Caco-2 (cell line): Measurements from ENCODE around the gene RIMKLB. TPM values are rescaled to one million over a fixed set of nuclear protein-coding genes. Genes with fewer than 3 reads are reported as not detected.

Experiments used
- BruUV-seq: library from RNA; stranded (reverse); fragments of 400-500 nt; replicated peaks from 2 replicates; lab custom pipeline; 2021; lab: Mats Ljungman, UMichigan
- CTCF ChIA-PET: fragments of 300-600 bp; sonication (Branson Sonifier 250); formaldehyde crosslinking; loops from one replicate; lab custom pipeline; 2022; ENCODE audit warnings: antibody characterized with exemption; lab: Charles Lee
- POLR2A ChIA-PET: fragments of 300-600 bp; sonication (Branson Sonifier 250); formaldehyde crosslinking; loops from one replicate; lab custom pipeline; 2022; ENCODE audit warnings: antibody characterized with exemption; lab: Charles Lee
- DNase-seq, 2 experiments: peaks; one replicate each; pipeline versions ENCODE4 v3.0.0 to v3.0.0-alpha.2; 2020 to 2022
- H3K27me3 ChIP-seq: replicated peaks from 2 replicates; pipeline ENCODE4 v1.6.0; 2011; ENCODE audit warnings: low read length; ENCODE audit not compliant: control insufficient read depth, insufficient read depth
- H3K36me3 ChIP-seq: 2 replicates; pipeline ENCODE4 v1.5.1; 2011; ENCODE audit warnings: low read length; ENCODE audit not compliant: control insufficient read depth, insufficient read depth
- H3K4me1 ChIP-seq: fragments of 250-450 bp; sonication (Bioruptor Pico); 2 replicates; pipeline ENCODE4 v1.5.1; 2020; ENCODE audit warnings: mild to moderate bottlenecking
- H3K4me3 ChIP-seq: 2 replicates; pipeline ENCODE4 v1.5.1; 2011; ENCODE audit warnings: low read depth, mild to moderate bottlenecking, control low read depth, low read length
- H3K9me3 ChIP-seq: fragments of 250-450 bp; sonication (Bioruptor Pico); 2 replicates; pipeline ENCODE4 v1.5.1; 2020; ENCODE audit warnings: mild to moderate bottlenecking, moderate library complexity
- H3K27ac Mint-ChIP-seq: one replicate; pipeline ENCODE4 v1.8.0; 2022; ENCODE audit warnings: mixed read lengths; ENCODE audit not compliant: unreplicated experiment
- H3K27me3 Mint-ChIP-seq: one replicate; pipeline ENCODE4 v1.8.0; 2022; ENCODE audit warnings: mixed read lengths; ENCODE audit not compliant: insufficient read depth, unreplicated experiment
- H3K36me3 Mint-ChIP-seq: one replicate; pipeline ENCODE4 v1.8.0; 2022; ENCODE audit warnings: mild to moderate bottlenecking, mixed read lengths; ENCODE audit not compliant: insufficient read depth, unreplicated experiment
- H3K4me1 Mint-ChIP-seq: one replicate; pipeline ENCODE4 v1.8.0; 2022; ENCODE audit warnings: low read depth, mixed read lengths; ENCODE audit not compliant: unreplicated experiment
- H3K4me3 Mint-ChIP-seq: one replicate; pipeline ENCODE4 v1.8.0; 2022; ENCODE audit warnings: mild to moderate bottlenecking, moderate library complexity, mixed read lengths; ENCODE audit not compliant: unreplicated experiment
- H3K9me3 Mint-ChIP-seq: one replicate; pipeline ENCODE4 v1.8.0; 2022; ENCODE audit warnings: mixed read lengths; ENCODE audit not compliant: unreplicated experiment
- CTCF ChIP-seq, 2 experiments: fragments of 200-600 bp in 1 of 2; IDR thresholded peaks; 1 replicate in 1 of 2; 2 replicates in 1 of 2; pipeline versions ENCODE4 v1.5.1 to v1.8.0; 2011 to 2022; ENCODE audit warnings: antibody characterized with exemption in 1 of 2, control low read depth in 1 of 2, inconsistent platforms in 1 of 2, low read depth in 1 of 2, low read length in 1 of 2, mild to moderate bottlenecking in 1 of 2, moderate library complexity in 1 of 2; ENCODE audit not compliant: insufficient read depth in 1 of 2, severe bottlenecking in 1 of 2, unreplicated experiment in 1 of 2
- intact Hi-C: fragments of 100-400 bp; cut with micrococcal nuclease; formaldehyde crosslinking; loops from one replicate; pipeline ENCODE4 v1.10.0; 2022; ENCODE audit not compliant: unreplicated experiment
- total RNA-seq: library from RNA; stranded (reverse); gene quantifications from 2 replicates; pipeline ENCODE4 v1.2.3, GENCODE V29; 2022

The RIMKLB gene
- total RNA-seq, 1 experiment from 2014 or later, result 3.3 TPM

- CTCF ChIA-PET, result no interaction called here
These were observed 1.9 kb downstream of the RIMKLB start for GRCh38 chr12:8699714-8700113.

GRCh38 chr12:8701046-8701660 is 3.4 kb downstream of the RIMKLB start:
- peaks cover 13% of the 10 kb centered on the region for H3K4me1 Mint-ChIP-seq
- intact Hi-C loops, result no loop called here
- H3K4me1 ChIP-seq, result 0 out of 2 replicates have a peak, but pooled peaks cover 6% of the 10 kb centered on the region
- CTCF ChIA-PET, result interaction anchor here (0.7 to 1.0 kb wide), 3 partner anchors 11 to 248 kb away, joined by 3 to 4 read pairs (median 3); partner anchors contain the start of gene M6PR
- H3K36me3 ChIP-seq, result no peaks in the 10 kb centered on the region
- no peak for TF ChIP-seq CTCF (IDR thresholded peaks at IDR 0.05; ENCODE audit: insufficient read depth in 1 of 2, low read depth in 1 of 2, low read length in 1 of 2, severe bottlenecking in 1 of 2, unreplicated experiment in 1 of 2)
- POLR2A ChIA-PET, result no interaction called here
- H3K36me3 Mint-ChIP-seq, result peaks cover 6% of the 10 kb centered on the region
- peaks cover 27% of the 10 kb centered on the region for H3K27me3 Mint-ChIP-seq
- no peaks in the 10 kb centered on the region for H3K9me3 ChIP-seq
- H3K27ac Mint-ChIP-seq, result no peak overlapping the region
- no peak overlapping the region for H3K4me3 ChIP-seq
- H3K9me3 Mint-ChIP-seq, result no peaks in the 10 kb centered on the region
- BruUV-seq, result no TSS peak
- DNase-seq, result no peak
- no peaks in the 10 kb centered on the region for H3K27me3 ChIP-seq
- H3K4me3 Mint-ChIP-seq, result no peak overlapping the region

More at GRCh38 chr12:8699714-8700113, 1.9 kb downstream of the RIMKLB start:
- intact Hi-C loops, result no loop called here
- Mint-ChIP-seq H3K4me3 (peak overlapping the region; percentile 15), H3K27ac (no peak overlapping the region), H3K4me1 (peaks cover 13% of the 10 kb centered on the region), H3K36me3 (peaks cover 6% of the 10 kb centered on the region), H3K27me3 (peaks cover 34% of the 10 kb centered on the region), H3K9me3 (no peaks in the 10 kb centered on the region)
- H3K36me3 ChIP-seq, result no peaks in the 10 kb centered on the region
- BruUV-seq, result no TSS peak
- POLR2A ChIA-PET, result no interaction called here
- no peak overlapping the region for H3K4me3 ChIP-seq
- TF ChIP-seq CTCF (IDR thresholded peaks at IDR 0.05; ENCODE audit: insufficient read depth in 1 of 2, low read depth in 1 of 2, low read length in 1 of 2, severe bottlenecking in 1 of 2, unreplicated experiment in 1 of 2), result no peak
- H3K27me3 ChIP-seq, result no peaks in the 10 kb centered on the region
- 0 out of 2 replicates have a peak, but pooled peaks cover 6% of the 10 kb centered on the region for H3K4me1 ChIP-seq
- H3K9me3 ChIP-seq, result no peaks in the 10 kb centered on the region
- DNase-seq, result no peak

GRCh38 chr12:8702159-8702558 is 4.4 kb downstream of the RIMKLB start:
- H3K4me1 ChIP-seq, result 0 out of 2 replicates have a peak, but pooled peaks cover 6% of the 10 kb centered on the region
- intact Hi-C loops, result no loop called here
- Mint-ChIP-seq H3K36me3 (peaks cover 6% of the 10 kb centered on the region), H3K9me3 (no peaks in the 10 kb centered on the region), H3K4me1 (peaks cover 7% of the 10 kb centered on the region), H3K27me3 (peaks cover 23% of the 10 kb centered on the region), H3K4me3 (no peak overlapping the region), H3K27ac (no peak overlapping the region)
- no TSS peak for BruUV-seq
- TF ChIP-seq CTCF (IDR thresholded peaks at IDR 0.05; ENCODE audit: insufficient read depth in 1 of 2, low read depth in 1 of 2, low read length in 1 of 2, severe bottlenecking in 1 of 2, unreplicated experiment in 1 of 2), result no peak
- no peaks in the 10 kb centered on the region for H3K36me3 ChIP-seq
- ChIA-PET POLR2A (no interaction called here), CTCF (interaction anchor here (0.8 kb wide), 1 partner anchor 38 kb away, joined by 3 read pairs; no protein-coding TSS in a partner anchor)
- no peaks in the 10 kb centered on the region for H3K9me3 ChIP-seq
- DNase-seq, result no peak
- no peak overlapping the region for H3K4me3 ChIP-seq
- H3K27me3 ChIP-seq, result no peaks in the 10 kb centered on the region
